Cardiac fibroblast (primary cell): ENCODE data around the gene RETREG3.
"Not testable (repeated sequence)": the region's sequence is repeated elsewhere in the genome, so short reads cannot be mapped to it uniquely, and the experiment has no call there.

ENCODE experiments used
- DNase-seq, 2 donors: peaks; one replicate each; pipeline versions ENCODE4 v3.0.0 to v3.0.0-alpha.2; 2010; ENCODE audit warnings: low read depth in 2 of 2
- H3K4me3 ChIP-seq, 2 donors: replicated peaks in 1 of 2; 1 replicate in 1 of 2; 2 replicates in 1 of 2; pipeline ENCODE4 v1.5.1; 2011; ENCODE audit warnings: low read depth in 2 of 2, low read length in 2 of 2, mild to moderate bottlenecking in 2 of 2, moderate library complexity in 1 of 2
- TF ChIP-seq, protein P1 (sequence below): IDR thresholded peaks from one replicate; pipeline ENCODE4 v1.5.1; 2011; ENCODE audit warnings: low read depth, mild to moderate bottlenecking, low read length, inconsistent platforms

RETREG3 gene

DNA sequence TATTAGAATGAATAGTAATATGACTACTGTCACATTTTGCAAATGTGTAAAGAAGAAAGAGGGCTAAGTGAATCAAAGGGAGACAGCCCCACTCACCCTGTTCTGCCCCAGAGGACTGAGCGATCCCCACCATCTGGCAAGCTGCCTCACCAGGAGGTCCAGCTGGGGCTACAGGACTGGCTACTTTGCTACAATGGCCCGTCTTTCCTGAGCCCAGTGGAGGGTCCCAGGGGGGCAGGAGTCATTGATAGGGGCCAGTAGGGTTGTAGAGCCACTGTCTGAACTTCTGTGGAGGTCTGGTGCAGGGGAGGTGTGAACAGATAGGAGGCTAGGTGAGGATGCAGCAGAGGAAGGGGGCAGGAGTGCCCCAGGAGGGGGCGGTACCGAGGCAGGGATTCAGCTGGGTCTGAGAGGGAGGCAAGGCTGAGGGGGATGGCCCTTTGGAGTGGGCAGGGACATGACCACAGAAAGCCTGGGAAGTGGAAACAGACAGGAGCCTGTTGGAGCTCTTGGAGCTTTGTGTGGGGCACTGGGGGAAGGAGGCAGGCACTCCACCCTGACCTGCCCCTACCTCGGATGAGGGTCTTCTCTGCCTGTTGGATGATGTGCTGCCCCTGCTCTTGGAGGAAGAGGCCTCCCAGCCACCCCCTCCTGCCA, 53.1 kb downstream of the RETREG3 start:
- TF ChIP-seq, protein P1, sequence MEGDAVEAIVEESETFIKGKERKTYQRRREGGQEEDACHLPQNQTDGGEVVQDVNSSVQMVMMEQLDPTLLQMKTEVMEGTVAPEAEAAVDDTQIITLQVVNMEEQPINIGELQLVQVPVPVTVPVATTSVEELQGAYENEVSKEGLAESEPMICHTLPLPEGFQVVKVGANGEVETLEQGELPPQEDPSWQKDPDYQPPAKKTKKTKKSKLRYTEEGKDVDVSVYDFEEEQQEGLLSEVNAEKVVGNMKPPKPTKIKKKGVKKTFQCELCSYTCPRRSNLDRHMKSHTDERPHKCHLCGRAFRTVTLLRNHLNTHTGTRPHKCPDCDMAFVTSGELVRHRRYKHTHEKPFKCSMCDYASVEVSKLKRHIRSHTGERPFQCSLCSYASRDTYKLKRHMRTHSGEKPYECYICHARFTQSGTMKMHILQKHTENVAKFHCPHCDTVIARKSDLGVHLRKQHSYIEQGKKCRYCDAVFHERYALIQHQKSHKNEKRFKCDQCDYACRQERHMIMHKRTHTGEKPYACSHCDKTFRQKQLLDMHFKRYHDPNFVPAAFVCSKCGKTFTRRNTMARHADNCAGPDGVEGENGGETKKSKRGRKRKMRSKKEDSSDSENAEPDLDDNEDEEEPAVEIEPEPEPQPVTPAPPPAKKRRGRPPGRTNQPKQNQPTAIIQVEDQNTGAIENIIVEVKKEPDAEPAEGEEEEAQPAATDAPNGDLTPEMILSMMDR = peak; percentile 6
- H3K4me3 ChIP-seq, DNase-seq: not testable (repeated sequence)

DNA sequence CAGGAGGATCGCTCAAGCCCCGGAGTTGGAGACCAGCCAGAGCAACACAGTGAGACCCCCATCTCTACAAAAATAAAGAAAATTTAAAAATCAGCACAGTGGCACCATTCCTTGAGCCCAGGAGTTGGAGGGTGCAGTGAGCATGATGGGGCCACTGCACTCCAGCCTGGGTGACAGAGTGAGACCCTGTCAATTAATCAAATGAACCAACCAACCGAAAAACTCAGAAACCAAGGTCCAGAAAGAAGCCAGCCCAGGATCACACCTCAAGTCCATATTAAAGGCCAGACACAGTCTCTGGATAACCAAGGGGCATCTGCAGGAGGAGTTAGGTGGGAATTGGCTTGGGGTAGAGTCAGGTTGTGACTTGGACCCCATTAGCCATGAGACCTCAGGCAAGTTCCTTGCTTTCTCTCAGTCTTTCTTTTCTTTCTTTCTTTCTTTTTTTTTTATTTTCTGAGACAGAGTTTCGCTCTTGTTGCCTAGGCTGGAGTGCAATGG, 54.0 kb downstream of the RETREG3 start:
- DNase-seq = no peak
- TF ChIP-seq, protein P1 = no peak
- peak overlapping the region; percentile 84 to 86 for H3K4me3 ChIP-seq

DNA sequence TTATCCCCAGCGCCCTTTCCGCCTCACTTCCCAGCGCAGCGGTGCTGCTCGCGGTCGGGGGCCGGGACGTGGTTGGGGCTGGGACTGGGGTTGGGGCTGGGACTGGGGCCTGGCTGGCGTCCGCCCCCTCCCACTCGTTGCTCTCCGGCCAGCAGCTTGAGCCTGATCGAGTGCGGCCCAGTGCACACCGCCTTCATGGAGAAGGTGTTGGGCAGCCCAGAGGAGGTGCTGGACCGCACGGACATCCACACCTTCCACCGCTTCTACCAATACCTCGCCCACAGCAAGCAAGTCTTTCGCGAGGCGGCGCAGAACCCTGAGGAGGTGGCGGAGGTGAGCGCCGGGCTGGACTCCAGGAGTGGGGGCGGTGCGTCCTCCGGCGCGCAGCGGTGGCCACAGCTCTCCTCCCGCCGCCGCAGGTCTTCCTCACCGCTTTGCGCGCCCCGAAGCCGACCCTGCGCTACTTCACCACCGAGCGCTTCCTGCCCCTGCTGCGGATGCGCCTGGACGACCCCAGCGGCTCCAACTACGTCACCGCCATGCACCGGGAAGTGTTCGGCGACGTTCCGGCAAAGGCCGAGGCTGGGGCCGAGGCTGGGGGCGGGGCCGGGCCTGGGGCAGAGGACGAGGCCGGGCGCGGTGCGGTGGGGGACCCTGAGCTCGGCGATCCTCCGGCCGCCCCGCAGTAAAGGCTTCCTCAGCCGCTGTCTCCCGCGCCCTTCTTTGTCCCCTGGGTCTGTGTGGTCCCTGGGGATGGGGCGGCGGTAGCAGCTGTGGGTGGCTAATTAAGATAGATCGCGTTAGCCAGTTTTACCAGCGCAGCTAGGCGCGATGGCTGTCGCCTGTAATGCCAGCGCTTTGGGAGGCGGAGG, 54.7 kb downstream of the RETREG3 start:
- peak overlapping the region; percentile 84 to 86 for H3K4me3 ChIP-seq
- TF ChIP-seq, protein P1 = no peak
- DNase-seq = peak; percentile 67 to 83

DNA sequence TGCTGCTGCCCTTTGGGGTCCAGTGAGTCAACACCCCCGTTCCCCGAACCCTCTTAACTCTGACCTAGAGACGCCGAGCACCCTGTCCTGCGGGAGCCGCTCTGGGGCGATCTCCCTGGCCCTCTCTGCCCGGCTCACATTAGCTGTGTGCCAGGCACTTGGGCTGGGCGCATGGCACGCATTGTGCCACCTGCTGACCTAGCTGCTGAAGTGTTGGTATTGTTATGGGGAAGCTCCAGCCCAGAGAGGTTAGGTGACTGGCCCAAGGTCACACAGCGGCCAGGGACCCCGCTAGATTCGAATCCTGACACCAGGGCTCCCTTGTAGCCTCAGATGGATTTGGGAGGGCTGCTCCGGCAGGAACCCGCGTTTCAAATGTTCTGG, 55.3 kb downstream of the RETREG3 start:
- TF ChIP-seq, protein P1 = no peak
- peak overlapping the region; percentile 84 to 86 for H3K4me3 ChIP-seq
- DNase-seq = peak in 1 of 2 donors; percentile 26

DNA sequence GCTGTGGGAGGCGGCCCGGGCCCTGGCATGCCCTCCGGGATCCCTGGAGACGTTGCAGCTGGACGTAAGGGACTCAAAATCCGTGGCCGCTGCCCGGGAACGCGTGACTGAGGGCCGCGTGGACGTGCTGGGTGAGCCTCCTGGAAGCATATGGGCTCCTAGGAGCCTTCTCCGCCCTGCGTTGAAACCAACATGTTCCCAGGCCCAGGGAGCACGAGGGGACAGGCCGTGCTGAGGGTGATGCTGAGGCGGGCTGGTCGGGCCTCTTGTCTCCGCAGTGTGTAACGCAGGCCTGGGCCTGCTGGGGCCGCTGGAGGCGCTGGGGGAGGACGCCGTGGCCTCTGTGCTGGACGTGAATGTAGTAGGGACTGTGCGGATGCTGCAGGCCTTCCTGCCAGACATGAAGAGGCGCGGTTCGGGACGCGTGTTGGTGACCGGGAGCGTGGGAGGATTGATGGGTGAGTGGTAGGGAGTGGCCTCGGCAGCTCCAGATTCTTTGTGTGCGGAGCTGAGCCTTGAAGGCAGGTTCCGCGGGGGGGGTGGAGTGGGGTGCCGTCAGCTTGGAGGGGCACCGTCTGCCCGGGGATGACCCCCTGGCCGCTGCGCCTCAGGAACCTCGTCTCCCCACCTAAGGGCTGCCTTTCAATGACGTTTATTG, 55.9 kb downstream of the RETREG3 start:
- TF ChIP-seq, protein P1 = peak; percentile 46
- DNase-seq = peak; percentile 65 to 69
- H3K4me3 ChIP-seq = peak overlapping the region; percentile 84 to 86

DNA sequence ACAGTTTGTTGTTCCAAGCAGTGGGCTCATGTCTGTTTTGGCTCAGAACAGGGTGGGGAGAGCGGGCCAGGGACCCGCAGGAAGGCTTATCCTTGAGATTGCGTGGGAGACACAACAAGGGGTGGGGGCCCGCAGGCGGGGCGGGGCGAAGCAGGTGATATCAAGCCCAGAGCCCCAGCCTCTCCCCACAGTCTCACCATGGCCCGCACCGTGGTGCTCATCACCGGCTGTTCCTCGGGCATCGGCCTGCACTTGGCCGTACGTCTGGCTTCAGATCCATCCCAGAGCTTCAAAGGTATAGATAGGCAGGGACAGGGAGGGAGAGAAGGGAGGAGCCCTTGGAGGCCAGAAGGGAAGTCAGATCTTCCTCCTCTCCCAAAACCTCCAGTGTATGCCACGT, 56.4 kb downstream of the RETREG3 start, which contains the start of gene HSD17B1:
Gene HSD17B1, plus strand, starts transcription at position 188 of the 400 bp plus-strand sequence. Its CDS starts 11 bp downstream, at position 199.
- not testable (repeated sequence) for DNase-seq
- peak within 1 kb of the TSS; percentile 84 to 86 for H3K4me3 ChIP-seq
